ENCODE results near the gene HVCN1. TPM values are rescaled to one million over a fixed set of nuclear protein-coding genes. Genes with fewer than 3 reads are reported as not detected.

Gene HVCN1
- total RNA-seq, 1 donor from 2014 or later = 11.9 TPM

DNA sequence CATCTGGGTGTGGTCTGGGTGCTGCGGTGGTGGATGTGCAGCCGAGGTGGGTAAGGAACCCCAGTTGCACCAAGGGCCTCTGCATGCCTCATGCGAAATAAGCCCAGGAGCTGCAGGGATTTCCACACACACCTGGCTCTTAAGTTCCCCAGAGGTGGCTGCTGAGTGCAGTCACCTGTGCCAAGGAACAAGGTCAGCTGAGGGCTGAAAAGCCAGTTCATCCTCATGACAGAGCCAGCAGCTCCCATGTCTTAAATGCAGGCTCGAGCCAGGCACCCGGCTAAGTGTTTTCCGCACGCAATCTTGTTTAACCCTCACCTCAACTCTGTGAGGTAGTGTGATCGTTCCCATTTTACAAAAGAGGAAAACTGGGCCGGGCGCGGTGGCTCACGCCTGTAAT, 9.7 kb downstream of the HVCN1 start:
- Mint-ChIP-seq H3K27ac (ENCODE audit: unreplicated experiment) (no peak overlapping the region), H3K36me3 (ENCODE audit: low read depth, unreplicated experiment) (peaks cover 10% of the 10 kb centered on the region), H3K4me1 (ENCODE audit: unreplicated experiment) (peaks cover 9% of the 10 kb centered on the region), H3K27me3 (ENCODE audit: unreplicated experiment) (peaks cover 2% of the 10 kb centered on the region), H3K9me3 (ENCODE audit: unreplicated experiment) (no peaks in the 10 kb centered on the region), H3K4me3 (ENCODE audit: unreplicated experiment) (no peak overlapping the region)
- no peak for TF ChIP-seq CTCF (IDR thresholded peaks at IDR 0.05; ENCODE audit: unreplicated experiment)
- no peak for DNase-seq (ENCODE audit: low spot score)

GRCh38 chr12:110677982-110678381, 10.9 kb downstream of the HVCN1 start:
- no peak overlapping the region for H3K4me3 Mint-ChIP-seq (ENCODE audit: unreplicated experiment)
- TF ChIP-seq CTCF (IDR thresholded peaks at IDR 0.05; ENCODE audit: unreplicated experiment) = no peak
- no peaks in the 10 kb centered on the region for H3K9me3 Mint-ChIP-seq (ENCODE audit: unreplicated experiment)
- no peak overlapping the region for H3K27ac Mint-ChIP-seq (ENCODE audit: unreplicated experiment)
- peaks cover 12% of the 10 kb centered on the region for H3K36me3 Mint-ChIP-seq (ENCODE audit: low read depth, unreplicated experiment)
- DNase-seq (ENCODE audit: low spot score) = no peak
- H3K27me3 Mint-ChIP-seq (ENCODE audit: unreplicated experiment) = peaks cover 2% of the 10 kb centered on the region
- H3K4me1 Mint-ChIP-seq (ENCODE audit: unreplicated experiment) = peaks cover 9% of the 10 kb centered on the region

DNA sequence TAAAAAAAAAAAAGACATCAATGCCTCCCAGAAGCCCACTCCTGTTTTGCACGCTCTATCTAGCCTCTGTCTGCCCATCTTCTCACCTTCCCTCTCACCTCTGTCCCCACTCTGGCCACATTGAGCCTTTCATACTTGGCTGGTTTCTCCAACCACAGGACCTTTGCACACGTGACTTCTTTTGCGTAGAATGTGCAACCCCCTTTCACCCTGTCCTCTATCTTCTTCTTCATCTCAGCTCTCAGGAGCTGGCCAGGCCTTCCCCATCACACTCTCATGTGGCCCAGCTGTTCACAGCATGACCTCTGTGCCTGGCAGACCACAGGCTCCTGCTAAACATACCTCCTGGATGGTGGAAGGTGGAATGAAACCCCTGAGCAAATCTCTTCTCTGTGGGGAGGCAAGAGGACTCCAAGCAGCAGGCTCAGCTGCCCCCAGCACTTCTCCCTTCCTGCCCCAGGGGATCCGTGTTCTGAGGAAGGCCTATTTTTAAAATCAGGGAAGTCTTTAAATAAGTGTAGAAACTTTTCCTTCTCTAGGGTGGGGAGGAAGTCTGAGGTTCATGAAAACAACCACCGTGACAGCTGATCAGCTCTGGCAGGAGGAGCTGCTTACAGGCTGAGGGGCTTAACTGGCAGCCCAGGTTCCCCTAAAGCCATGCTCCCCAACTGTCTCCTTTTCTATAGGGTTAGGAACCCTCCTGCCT, 11.6 kb downstream of the HVCN1 start:
- Mint-ChIP-seq H3K4me3 (ENCODE audit: unreplicated experiment) (no peak overlapping the region), H3K9me3 (ENCODE audit: unreplicated experiment) (no peaks in the 10 kb centered on the region), H3K27me3 (ENCODE audit: unreplicated experiment) (peaks cover 2% of the 10 kb centered on the region), H3K27ac (ENCODE audit: unreplicated experiment) (no peak overlapping the region), H3K36me3 (ENCODE audit: low read depth, unreplicated experiment) (peaks cover 12% of the 10 kb centered on the region), H3K4me1 (ENCODE audit: unreplicated experiment) (peaks cover 9% of the 10 kb centered on the region)
- no peak for DNase-seq (ENCODE audit: low spot score)
- TF ChIP-seq CTCF (IDR thresholded peaks at IDR 0.05; ENCODE audit: unreplicated experiment) = no peak

GRCh38 chr12:110676171-110676570, 12.7 kb downstream of the HVCN1 start:
- Mint-ChIP-seq H3K4me3 (ENCODE audit: unreplicated experiment) (no peak overlapping the region), H3K9me3 (ENCODE audit: unreplicated experiment) (no peaks in the 10 kb centered on the region), H3K4me1 (ENCODE audit: unreplicated experiment) (peaks cover 9% of the 10 kb centered on the region), H3K27me3 (ENCODE audit: unreplicated experiment) (peaks cover 1% of the 10 kb centered on the region), H3K27ac (ENCODE audit: unreplicated experiment) (no peak overlapping the region), H3K36me3 (ENCODE audit: low read depth, unreplicated experiment) (peaks cover 12% of the 10 kb centered on the region)
- no peak for TF ChIP-seq CTCF (IDR thresholded peaks at IDR 0.05; ENCODE audit: unreplicated experiment)
- DNase-seq (ENCODE audit: low spot score) = no peak

GRCh38 chr12:110670161-110670701, 18.7 kb downstream of the HVCN1 start:
- Mint-ChIP-seq H3K9me3 (ENCODE audit: unreplicated experiment) (no peaks in the 10 kb centered on the region), H3K4me1 (ENCODE audit: unreplicated experiment) (no peaks in the 10 kb centered on the region), H3K4me3 (ENCODE audit: unreplicated experiment) (no peak overlapping the region), H3K27me3 (ENCODE audit: unreplicated experiment) (peaks cover 1% of the 10 kb centered on the region), H3K36me3 (ENCODE audit: low read depth, unreplicated experiment) (peaks cover 13% of the 10 kb centered on the region), H3K27ac (ENCODE audit: unreplicated experiment) (no peak overlapping the region)
- TF ChIP-seq CTCF (IDR thresholded peaks at IDR 0.05; ENCODE audit: unreplicated experiment) = no peak
- DNase-seq (ENCODE audit: low spot score) = no peak

Measured in endothelial cell (in vitro differentiated cells).